Testis (tissue), 3 donors: ENCODE results near the gene TMEM200C. TPM values are rescaled to one million over a fixed set of nuclear protein-coding genes. Genes with fewer than 3 reads are reported as not detected.

Source experiments
- DNase-seq: peaks from one replicate; pipeline ENCODE4 v3.0.0-alpha.2; 2019
- H3K27ac ChIP-seq, 2 donors: fragments of 200-600 bp; sonication (generic); one replicate each; pipeline ENCODE4 v1.5.1; 2019
- H3K27me3 ChIP-seq: fragments of 200-600 bp; sonication (generic); one replicate; pipeline ENCODE4 v1.5.1; 2019
- H3K36me3 ChIP-seq: fragments of 200-600 bp; sonication (generic); one replicate; pipeline ENCODE4 v1.5.1; 2017; ENCODE audit warnings: low read depth; ENCODE audit errors: missing control alignments
- H3K4me1 ChIP-seq: fragments of 200-600 bp; sonication (generic); one replicate; pipeline ENCODE4 v1.5.1; 2019
- H3K4me3 ChIP-seq, 2 donors: fragments of 200-600 bp; sonication (generic); one replicate each; pipeline ENCODE4 v1.5.1; 2017 to 2019
- H3K9me3 ChIP-seq: fragments of 200-600 bp; sonication (generic); one replicate; pipeline ENCODE4 v1.5.1; 2017
- POLR2A ChIP-seq: fragments of 450-650 bp; IDR thresholded peaks from one replicate; pipeline ENCODE4 v1.6.1; 2017; ENCODE audit warnings: antibody characterized with exemption, mild to moderate bottlenecking, moderate library complexity
- WGBS, 2 donors: methylation state at CpG; one replicate each; pipeline ENCODE4 v1.1.5; 2018; 5-methylcytosine and 5-hydroxymethylcytosine counted together
- intact Hi-C: fragments of 100-400 bp; cut with DNase I; formaldehyde crosslinking; loops from one replicate; pipeline ENCODE4 v1.15.1; 2023; ENCODE audit warnings: low total_unique reads
- polyA plus RNA-seq: library from polyadenylated mRNA; stranded (reverse); fragments of 350-450 nt; fragmentation: Illumina TruSeq; extraction: RNeasy Lipid Tissue Mini Kit (QIAGEN cat#74804); gene quantifications from one replicate; pipeline ENCODE4 v1.2.3, GENCODE V29; 2014; ENCODE audit warnings: low read depth, low replicate concordance; ENCODE audit not compliant: insufficient read depth
- total RNA-seq, 2 donors: library from RNA; depleted of rRNA; stranded (reverse); fragments of >200 nt; gene quantifications; one replicate each; pipeline ENCODE4 v1.2.3, GENCODE V29; 2016
- TF ChIP-seq, protein P1 (sequence below), 3 experiments: fragments of 450-650 bp in 2 of 3; fragments of 200-600 bp in 1 of 3; sonication (generic) in 1 of 3; IDR thresholded peaks; one replicate each; pipeline ENCODE4 v1.5.1; 2016 to 2019; ENCODE audit warnings: antibody characterized with exemption in 3 of 3, mild to moderate bottlenecking in 2 of 3, moderate library complexity in 1 of 3

The TMEM200C gene
- total and polyA plus RNA-seq, 3 donors from 2014 or later, result 0.92 to 3.3 (median 3.3) TPM

GRCh38 chr18:5876891-5877290, 18.4 kb downstream of the TMEM200C start:
- TF ChIP-seq, protein P1, sequence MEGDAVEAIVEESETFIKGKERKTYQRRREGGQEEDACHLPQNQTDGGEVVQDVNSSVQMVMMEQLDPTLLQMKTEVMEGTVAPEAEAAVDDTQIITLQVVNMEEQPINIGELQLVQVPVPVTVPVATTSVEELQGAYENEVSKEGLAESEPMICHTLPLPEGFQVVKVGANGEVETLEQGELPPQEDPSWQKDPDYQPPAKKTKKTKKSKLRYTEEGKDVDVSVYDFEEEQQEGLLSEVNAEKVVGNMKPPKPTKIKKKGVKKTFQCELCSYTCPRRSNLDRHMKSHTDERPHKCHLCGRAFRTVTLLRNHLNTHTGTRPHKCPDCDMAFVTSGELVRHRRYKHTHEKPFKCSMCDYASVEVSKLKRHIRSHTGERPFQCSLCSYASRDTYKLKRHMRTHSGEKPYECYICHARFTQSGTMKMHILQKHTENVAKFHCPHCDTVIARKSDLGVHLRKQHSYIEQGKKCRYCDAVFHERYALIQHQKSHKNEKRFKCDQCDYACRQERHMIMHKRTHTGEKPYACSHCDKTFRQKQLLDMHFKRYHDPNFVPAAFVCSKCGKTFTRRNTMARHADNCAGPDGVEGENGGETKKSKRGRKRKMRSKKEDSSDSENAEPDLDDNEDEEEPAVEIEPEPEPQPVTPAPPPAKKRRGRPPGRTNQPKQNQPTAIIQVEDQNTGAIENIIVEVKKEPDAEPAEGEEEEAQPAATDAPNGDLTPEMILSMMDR (IDR thresholded peaks at IDR 0.05), result no peak
- TF ChIP-seq POLR2A, result no peak
- Histone ChIP-seq H3K9me3 (no peaks in the 10 kb centered on the region), H3K4me3 (no peak overlapping the region), H3K36me3 (no peaks in the 10 kb centered on the region), H3K4me1 (no peaks in the 10 kb centered on the region), H3K27ac (no peak overlapping the region), H3K27me3 (no peaks in the 10 kb centered on the region)
- no peak for DNase-seq
- intact Hi-C loops, result loop anchor here (5.0 kb wide), 1 partner anchor 1010 kb away; no protein-coding TSS in a partner anchor

GRCh38 chr18:5874336-5874735, 21.0 kb downstream of the TMEM200C start:
- H3K4me3 ChIP-seq, result no peak overlapping the region
- H3K36me3 ChIP-seq, result no peaks in the 10 kb centered on the region
- H3K9me3 ChIP-seq, result no peaks in the 10 kb centered on the region
- H3K27me3 ChIP-seq, result no peaks in the 10 kb centered on the region
- no peaks in the 10 kb centered on the region for H3K4me1 ChIP-seq
- no peak for DNase-seq
- intact Hi-C loops, result no loop called here
- H3K27ac ChIP-seq, result no peak overlapping the region
- TF ChIP-seq, protein P1 (IDR thresholded peaks at IDR 0.05), result no peak
- TF ChIP-seq POLR2A, result no peak

DNA sequence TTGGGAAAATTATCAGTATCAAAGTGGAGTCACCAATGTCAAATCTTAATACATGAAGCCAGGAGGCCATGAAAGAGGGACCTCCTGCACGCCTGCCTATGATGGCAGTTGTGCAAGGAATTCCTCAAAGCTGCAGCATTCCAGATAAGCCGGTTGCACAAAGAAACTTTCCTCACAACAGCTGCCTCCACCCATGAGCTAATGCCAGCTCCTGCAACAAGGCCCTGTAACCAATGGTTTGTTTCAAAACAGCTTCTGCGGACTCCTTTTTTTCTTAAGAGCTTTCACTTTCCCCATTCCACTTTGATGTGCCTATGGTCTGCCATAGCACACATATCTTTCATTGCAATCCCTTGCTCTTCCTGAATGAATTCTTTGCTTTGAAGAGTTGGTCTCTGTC, 22.4 kb downstream of the TMEM200C start:
- TF ChIP-seq POLR2A, result no peak
- TF ChIP-seq, protein P1 (IDR thresholded peaks at IDR 0.05), result no peak
- no peak for DNase-seq
- Histone ChIP-seq H3K4me3 (no peak overlapping the region), H3K36me3 (no peaks in the 10 kb centered on the region), H3K4me1 (no peaks in the 10 kb centered on the region), H3K27me3 (no peaks in the 10 kb centered on the region), H3K9me3 (no peaks in the 10 kb centered on the region), H3K27ac (no peak overlapping the region)
- WGBS, 2 donors, result 72 to 75% methylated on average over 3 of the region's 3 CpGs
- intact Hi-C loops, result no loop called here

- H3K9me3 ChIP-seq, result no peaks in the 10 kb centered on the region
- WGBS, 2 donors, result 42 to 54% methylated on average over 1 of the region's 1 CpG
- intact Hi-C loops, result no loop called here
- no peak for DNase-seq
- no peaks in the 10 kb centered on the region for H3K4me1 ChIP-seq
- H3K36me3 ChIP-seq, result no peaks in the 10 kb centered on the region
- TF ChIP-seq, protein P1 (IDR thresholded peaks at IDR 0.05), result no peak
- no peak for TF ChIP-seq POLR2A
- no peaks in the 10 kb centered on the region for H3K27me3 ChIP-seq
- H3K4me3 ChIP-seq, result no peak overlapping the region
- H3K27ac ChIP-seq, result no peak overlapping the region
Measured at GRCh38 chr18:5871426-5871825, 23.9 kb downstream of the TMEM200C start.

DNA sequence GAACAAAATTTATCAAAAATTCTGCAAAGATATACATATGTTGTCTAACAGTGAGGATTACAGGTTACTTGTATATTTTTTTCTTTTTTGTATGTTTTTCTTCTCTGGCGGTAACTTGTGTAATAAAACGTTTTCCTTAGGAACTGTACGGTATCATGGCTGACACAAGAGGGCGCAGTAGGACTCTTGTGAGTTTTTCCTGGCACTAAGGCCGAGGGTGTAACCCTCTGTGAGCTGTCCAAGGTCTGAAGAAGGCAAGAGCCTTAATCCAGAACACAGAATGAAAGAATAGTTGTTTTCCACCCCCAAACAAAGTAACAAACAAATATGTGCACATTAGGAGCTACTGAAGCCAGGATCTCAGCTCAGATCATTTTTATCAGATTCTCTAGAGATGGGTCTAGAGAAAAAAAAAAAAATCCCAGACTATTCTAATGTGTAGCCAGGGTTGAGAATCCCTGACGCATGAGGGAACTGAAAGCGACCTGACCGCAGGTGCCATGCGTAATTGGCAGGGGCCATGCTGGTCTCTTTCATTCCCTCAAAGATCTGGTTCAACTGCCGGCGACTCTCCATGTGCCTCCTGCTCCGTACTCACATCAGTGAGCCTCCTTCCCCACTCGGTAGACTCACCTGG, 27.0 kb downstream of the TMEM200C start:
- Histone ChIP-seq H3K27ac (no peak overlapping the region), H3K36me3 (no peaks in the 10 kb centered on the region), H3K4me3 (no peak overlapping the region), H3K4me1 (no peaks in the 10 kb centered on the region), H3K27me3 (no peaks in the 10 kb centered on the region), H3K9me3 (no peaks in the 10 kb centered on the region)
- 24 to 33% methylated on average over 13 of the region's 13 CpGs for WGBS, 2 donors
- peak; percentile 91 for DNase-seq
- no peak for TF ChIP-seq POLR2A
- TF ChIP-seq, protein P1 (IDR thresholded peaks at IDR 0.05), result peak; percentile 77 to 87 (median 80)
- intact Hi-C loops, result no loop called here
